Neuron (in vitro differentiated cells): Measurements from ENCODE around the gene HMCN1.

Source experiments
- H2AFZ ChIP-seq: one replicate; pipeline ENCODE4 v1.6.1; 2013; ENCODE audit warnings: low read depth, mild to moderate bottlenecking, inconsistent platforms, low read length, moderate library complexity
- H3K27me3 ChIP-seq: one replicate; pipeline ENCODE4 v1.6.1; 2013; ENCODE audit warnings: low read length; ENCODE audit not compliant: insufficient read depth
- H3K36me3 ChIP-seq: one replicate; pipeline ENCODE4 v1.6.1; 2013; ENCODE audit warnings: low read length; ENCODE audit not compliant: insufficient read depth
- H3K4me1 ChIP-seq: one replicate; pipeline ENCODE4 v1.6.1; 2013; ENCODE audit warnings: low read length; ENCODE audit not compliant: insufficient read depth
- H3K4me3 ChIP-seq: 2 replicates; pipeline ENCODE4 v1.5.1; 2013; ENCODE audit warnings: mild to moderate bottlenecking, low read length, moderate library complexity
- H3K9me3 ChIP-seq: one replicate; pipeline ENCODE4 v1.6.1; 2013; ENCODE audit warnings: low read length

The HMCN1 gene

DNA sequence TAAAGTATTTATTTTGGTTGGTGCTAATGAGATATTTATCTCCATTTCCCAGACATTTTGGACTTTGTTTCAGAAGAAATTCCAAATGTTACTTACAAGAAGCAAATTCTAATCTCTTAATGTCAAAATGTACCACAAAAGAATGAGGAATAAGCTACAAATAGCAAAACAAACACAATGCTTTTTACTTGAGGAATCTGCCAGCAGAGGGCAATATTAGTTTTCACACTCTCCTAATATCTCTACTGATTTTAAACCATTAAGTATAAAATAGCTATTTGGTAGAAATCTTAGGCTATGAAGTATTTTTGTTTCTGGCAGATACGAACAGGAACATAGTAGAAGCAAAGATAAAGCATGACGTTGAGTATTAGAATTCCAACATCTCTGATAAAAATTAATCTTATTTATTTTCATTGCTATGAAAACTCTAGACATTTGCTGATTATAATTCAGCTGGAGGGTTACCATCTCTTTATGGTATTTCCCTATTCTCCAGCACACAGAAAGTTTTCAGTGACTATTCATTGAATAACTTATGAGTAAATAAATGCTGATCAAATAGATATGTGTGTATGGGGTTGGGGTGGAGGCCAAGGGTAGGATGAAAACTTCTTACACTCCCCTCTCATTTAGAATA, 13.4 kb upstream of the HMCN1 start:
- Histone ChIP-seq H3K36me3 (no peaks in the 10 kb centered on the region), H3K4me3 (no peak overlapping the region), H3K4me1 (no peaks in the 10 kb centered on the region), H3K27me3 (no peaks in the 10 kb centered on the region), H2AFZ (no peak overlapping the region), H3K9me3 (no peaks in the 10 kb centered on the region)

DNA sequence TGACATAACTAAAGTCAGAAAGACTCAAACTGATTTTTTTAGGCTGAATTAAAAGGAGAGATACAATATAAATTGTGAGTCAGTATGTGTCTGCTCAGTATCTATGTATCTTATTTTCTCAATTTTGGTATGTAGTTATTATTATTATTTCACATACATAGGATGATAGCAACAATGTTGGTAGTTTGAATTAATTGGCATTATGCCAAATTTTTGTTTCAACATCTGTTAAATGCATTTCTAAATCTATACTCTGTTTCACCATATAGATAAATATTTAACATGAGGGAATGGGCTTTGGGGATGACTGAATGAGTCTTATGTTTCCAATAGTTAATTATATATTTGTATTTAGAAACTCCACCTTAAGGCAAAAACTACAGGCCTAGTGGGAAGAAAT, 12.6 kb upstream of the HMCN1 start:
- Histone ChIP-seq H3K36me3 (no peaks in the 10 kb centered on the region), H3K4me3 (no peak overlapping the region), H3K9me3 (no peaks in the 10 kb centered on the region), H3K27me3 (no peaks in the 10 kb centered on the region), H3K4me1 (no peaks in the 10 kb centered on the region), H2AFZ (no peak overlapping the region)

DNA sequence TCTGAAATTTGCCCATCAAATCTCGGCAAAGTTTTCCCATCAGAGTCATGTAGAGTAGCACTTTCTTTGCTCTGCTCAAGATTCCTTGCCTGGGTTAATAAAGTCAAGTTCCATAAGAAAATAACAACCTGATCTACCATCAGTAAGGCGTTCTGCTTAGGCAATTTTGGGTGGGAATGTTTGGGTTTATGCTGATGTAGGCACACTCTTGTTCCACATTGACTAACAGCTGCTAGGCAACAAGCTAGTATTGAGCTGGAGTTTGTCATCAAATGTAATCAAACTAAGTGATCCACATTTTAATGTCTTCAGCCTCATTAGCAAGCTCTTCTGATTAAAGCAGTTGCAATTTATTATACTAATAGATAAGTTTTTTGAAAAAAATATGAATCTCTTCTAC, 12.1 kb upstream of the HMCN1 start:
- H3K9me3 ChIP-seq, result no peaks in the 10 kb centered on the region
- no peaks in the 10 kb centered on the region for H3K36me3 ChIP-seq
- no peaks in the 10 kb centered on the region for H3K4me1 ChIP-seq
- H3K4me3 ChIP-seq, result no peak overlapping the region
- H3K27me3 ChIP-seq, result no peaks in the 10 kb centered on the region
- no peak overlapping the region for H2AFZ ChIP-seq

DNA sequence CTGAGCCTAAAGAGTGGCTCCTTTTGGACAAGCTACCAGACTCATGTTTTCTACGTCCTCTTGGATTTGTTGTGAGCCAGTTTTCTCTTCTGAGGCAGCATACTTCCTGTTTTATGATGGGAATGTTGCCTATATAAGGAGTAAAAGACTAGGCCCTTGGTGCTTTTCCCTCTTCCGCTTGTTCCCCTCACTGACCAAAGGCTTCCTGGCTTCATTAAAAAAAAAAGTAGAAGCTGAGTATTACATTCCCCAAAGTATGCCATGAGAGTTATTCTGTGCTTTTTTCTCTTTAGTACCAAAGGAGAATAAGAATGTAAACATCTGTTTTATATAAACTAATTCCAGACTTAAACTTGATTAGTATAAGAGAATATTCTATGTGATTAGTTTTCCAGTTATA, 6.5 kb upstream of the HMCN1 start:
- no peaks in the 10 kb centered on the region for H3K4me1 ChIP-seq
- no peaks in the 10 kb centered on the region for H3K9me3 ChIP-seq
- H3K36me3 ChIP-seq, result no peaks in the 10 kb centered on the region
- H3K27me3 ChIP-seq, result peaks cover 3% of the 10 kb centered on the region
- H2AFZ ChIP-seq, result no peak overlapping the region
- H3K4me3 ChIP-seq, result no peak overlapping the region

DNA sequence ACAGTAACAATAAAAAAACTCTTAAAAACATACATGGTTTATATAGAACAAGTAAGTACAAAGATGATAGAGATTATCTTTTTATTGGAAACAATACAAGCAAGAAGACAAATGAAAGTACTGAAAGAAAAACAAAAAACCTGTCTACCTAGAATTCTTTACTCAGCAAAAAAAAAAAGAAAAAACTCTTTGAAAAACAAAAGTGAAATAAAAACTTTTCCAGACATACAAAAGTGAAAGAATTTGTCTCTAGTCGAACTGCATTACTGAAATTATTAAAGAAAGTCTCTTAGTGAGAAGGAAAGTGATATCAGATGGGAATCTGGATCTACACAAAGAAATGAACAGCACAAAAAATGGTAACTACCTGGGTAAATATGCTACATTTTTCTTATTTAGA, 2.7 kb upstream of the HMCN1 start:
- Histone ChIP-seq H3K36me3 (no peaks in the 10 kb centered on the region), H3K4me1 (peaks cover 8% of the 10 kb centered on the region), H2AFZ (no peak overlapping the region), H3K9me3 (no peaks in the 10 kb centered on the region), H3K27me3 (peaks cover 27% of the 10 kb centered on the region), H3K4me3 (no peak overlapping the region)

DNA sequence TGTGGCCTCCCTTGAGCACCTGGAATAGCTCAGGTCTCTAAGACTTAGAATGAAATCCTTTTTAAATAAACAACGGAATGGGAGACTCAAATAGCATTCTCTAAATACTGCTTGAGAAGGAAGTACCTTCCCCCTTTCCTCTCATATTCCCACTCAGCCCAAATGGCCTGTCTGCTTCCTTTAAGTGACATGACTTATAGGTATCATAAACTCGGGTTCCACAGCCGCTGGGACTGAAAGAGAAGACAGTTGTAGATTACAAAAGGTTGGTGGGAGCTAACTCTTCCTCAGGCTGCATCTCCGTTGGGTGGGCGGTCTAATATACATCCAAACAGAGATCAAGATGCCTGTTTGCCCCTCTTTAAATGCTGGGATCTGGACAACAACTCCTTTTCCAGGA, 1.2 kb upstream of the HMCN1 start:
- no peaks in the 10 kb centered on the region for H3K36me3 ChIP-seq
- no peak overlapping the region for H3K4me3 ChIP-seq
- H3K27me3 ChIP-seq, result peaks cover 27% of the 10 kb centered on the region
- no peak overlapping the region for H2AFZ ChIP-seq
- no peaks in the 10 kb centered on the region for H3K9me3 ChIP-seq
- H3K4me1 ChIP-seq, result peaks cover 8% of the 10 kb centered on the region

DNA sequence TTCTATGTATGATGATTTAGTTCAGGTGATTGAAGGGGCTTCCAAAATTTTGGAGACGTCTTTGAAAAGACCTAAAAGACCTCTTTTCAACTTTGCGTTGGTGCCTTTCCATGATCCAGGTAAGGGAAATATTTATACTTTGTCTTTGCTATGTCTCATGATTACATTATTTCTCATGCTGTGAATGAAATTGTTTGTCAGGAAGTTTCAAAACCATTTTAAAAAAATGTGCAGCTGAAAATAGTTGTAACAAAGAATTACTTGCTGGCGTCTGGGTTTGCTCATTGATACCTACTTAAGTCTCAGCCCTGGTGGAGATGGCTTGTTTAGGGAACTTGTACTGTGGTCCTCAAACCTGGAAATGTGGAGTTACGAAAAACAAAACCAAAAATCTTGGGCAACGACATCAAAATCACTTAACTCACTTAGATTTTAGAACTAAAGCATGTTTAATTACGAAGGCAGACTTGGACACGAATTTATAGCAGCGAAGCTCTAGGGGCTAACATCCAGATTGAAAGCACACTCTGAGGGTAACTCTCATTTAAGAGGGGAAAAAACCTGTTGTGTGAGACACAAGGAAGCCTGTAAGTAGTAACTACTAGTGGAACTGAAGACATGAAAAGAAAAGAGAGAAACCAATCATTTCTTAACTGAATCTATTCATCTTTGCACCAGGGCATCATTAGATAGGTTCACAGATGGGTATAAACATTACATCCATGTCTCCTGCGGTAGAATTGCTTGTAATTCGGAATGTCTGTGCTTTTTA, 924 bp downstream of the HMCN1 start:
- H3K9me3 ChIP-seq, result no peaks in the 10 kb centered on the region
- H2AFZ ChIP-seq, result no peak overlapping the region
- peaks cover 24% of the 10 kb centered on the region for H3K27me3 ChIP-seq
- peak overlapping the region; percentile 50 for H3K4me3 ChIP-seq
- H3K4me1 ChIP-seq, result peaks cover 8% of the 10 kb centered on the region
- no peaks in the 10 kb centered on the region for H3K36me3 ChIP-seq

DNA sequence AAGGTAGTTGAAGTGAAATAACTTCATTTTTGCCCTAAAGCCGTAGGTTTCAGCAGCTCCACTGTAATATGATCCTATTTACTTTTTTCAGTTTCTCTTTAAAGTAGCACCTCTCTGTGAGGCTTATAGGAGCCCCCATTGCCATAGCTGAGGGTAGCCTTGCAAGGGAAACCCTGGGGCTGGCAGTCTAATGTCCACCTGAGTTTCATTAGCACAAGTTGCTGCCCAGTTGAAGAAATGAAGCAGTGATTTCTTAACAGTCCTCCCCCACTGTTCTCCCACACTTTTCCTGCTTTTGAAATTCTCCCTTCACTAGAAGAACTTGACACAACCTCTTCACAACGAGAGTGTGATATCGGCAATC, 1.5 kb downstream of the HMCN1 start:
- no peak overlapping the region for H2AFZ ChIP-seq
- peaks cover 8% of the 10 kb centered on the region for H3K4me1 ChIP-seq
- H3K4me3 ChIP-seq, result no peak overlapping the region
- no peaks in the 10 kb centered on the region for H3K36me3 ChIP-seq
- peaks cover 24% of the 10 kb centered on the region for H3K27me3 ChIP-seq
- H3K9me3 ChIP-seq, result no peaks in the 10 kb centered on the region

DNA sequence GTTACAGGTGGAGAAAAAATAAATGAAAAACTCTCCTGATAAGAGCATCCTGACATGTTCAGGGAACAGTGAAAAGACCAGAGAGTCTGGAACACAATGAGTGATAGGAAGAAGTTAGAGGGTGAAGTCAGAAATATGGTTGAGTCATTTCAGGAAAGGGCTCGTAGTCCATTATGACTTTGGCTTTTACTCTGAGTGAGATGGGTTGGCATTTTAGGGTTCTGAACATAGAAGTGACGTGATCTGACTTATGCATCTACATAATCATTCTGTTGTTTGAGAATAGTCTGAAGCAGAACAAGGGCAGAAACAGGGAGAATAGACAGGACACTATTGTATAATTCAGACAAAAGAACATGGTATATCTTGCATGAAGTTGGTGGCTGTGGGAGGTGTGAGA, 5.8 kb downstream of the HMCN1 start:
- H3K4me1 ChIP-seq, result no peaks in the 10 kb centered on the region
- no peaks in the 10 kb centered on the region for H3K9me3 ChIP-seq
- no peak overlapping the region for H2AFZ ChIP-seq
- H3K27me3 ChIP-seq, result peaks cover 10% of the 10 kb centered on the region
- no peaks in the 10 kb centered on the region for H3K36me3 ChIP-seq
- H3K4me3 ChIP-seq, result no peak overlapping the region

DNA sequence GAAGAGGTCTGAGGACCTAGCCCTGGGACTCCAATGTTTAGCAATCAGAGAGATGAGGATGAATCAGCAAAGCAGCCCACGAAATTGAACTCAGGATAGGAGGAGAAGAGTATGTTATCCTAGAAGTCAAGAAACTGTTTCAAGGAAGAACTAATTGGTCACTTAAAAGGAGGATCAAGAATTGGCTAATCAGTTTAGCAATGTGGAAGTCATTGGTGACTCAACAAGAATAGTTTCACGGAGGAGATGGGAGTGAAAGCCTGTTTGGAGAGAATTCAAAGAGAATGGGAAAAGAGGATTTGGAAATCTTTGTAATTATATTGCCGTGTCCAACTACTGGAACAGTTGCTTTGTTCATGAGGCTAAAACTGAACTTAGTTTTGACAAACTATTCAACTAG, 7.4 kb downstream of the HMCN1 start:
- Histone ChIP-seq H3K9me3 (no peaks in the 10 kb centered on the region), H3K36me3 (no peaks in the 10 kb centered on the region), H3K4me1 (no peaks in the 10 kb centered on the region), H3K27me3 (no peaks in the 10 kb centered on the region), H3K4me3 (no peak overlapping the region), H2AFZ (no peak overlapping the region)

DNA sequence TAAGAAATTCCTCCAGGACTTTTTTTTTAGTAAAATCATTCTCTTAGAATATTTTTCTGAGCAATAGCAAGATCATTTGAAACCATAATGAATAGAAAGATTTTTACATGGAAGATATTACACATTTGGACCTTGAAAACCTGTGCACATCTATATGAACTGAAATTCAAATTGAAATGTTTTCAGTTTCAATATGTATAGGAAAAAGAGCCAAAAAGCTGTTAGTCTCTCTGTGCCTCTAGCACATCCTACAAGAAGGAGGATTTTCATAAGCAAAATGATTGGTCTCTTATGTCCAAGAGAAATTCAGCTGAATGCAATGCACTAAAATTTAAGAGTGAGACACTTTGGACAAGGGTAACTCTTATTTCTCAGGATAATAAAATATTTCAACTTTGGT, 8.2 kb downstream of the HMCN1 start:
- H3K4me3 ChIP-seq, result no peak overlapping the region
- no peaks in the 10 kb centered on the region for H3K36me3 ChIP-seq
- H3K4me1 ChIP-seq, result no peaks in the 10 kb centered on the region
- H2AFZ ChIP-seq, result no peak overlapping the region
- no peaks in the 10 kb centered on the region for H3K27me3 ChIP-seq
- H3K9me3 ChIP-seq, result no peaks in the 10 kb centered on the region

DNA sequence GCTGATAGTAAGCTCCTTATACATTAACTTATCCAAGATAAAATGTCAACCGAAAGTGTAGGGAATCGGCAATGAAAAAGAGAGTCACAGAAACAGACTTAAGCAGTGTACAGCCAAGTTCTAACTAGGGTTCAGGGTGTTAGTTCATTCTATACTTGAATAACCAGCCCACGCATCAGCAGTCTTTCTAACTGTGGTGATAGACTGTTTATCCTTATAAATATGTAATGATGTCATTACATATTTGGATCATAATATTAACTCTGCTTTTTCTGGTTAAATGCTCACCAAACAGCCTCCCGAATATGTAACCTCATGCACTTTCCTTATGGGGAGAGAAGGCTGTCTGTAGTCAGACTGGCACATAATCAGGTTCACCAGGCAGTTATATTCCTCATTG, 11.0 kb downstream of the HMCN1 start:
- Histone ChIP-seq H3K36me3 (no peaks in the 10 kb centered on the region), H3K27me3 (no peaks in the 10 kb centered on the region), H3K9me3 (no peaks in the 10 kb centered on the region), H3K4me1 (no peaks in the 10 kb centered on the region), H3K4me3 (no peak overlapping the region), H2AFZ (no peak overlapping the region)

DNA sequence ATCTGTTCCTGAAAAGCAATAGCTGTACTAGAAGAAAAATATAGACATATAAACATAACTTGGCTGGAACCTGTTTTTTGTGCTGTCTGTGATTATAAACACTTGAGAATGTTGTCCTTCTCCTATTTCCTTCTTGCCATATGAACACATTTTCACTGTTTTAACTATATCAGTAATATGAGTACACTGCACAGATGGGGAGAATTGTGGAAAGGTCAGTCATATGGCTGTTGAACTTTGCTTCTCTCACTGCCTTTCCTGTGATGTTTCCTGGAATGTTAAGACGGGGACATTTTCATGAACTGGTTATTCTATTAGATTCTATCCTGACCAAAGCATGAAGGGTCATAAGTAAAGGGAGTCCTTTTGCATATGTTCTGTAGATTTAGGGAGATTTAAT, 24.9 kb downstream of the HMCN1 start:
- no peaks in the 10 kb centered on the region for H3K9me3 ChIP-seq
- no peak overlapping the region for H3K4me3 ChIP-seq
- H3K27me3 ChIP-seq, result no peaks in the 10 kb centered on the region
- no peaks in the 10 kb centered on the region for H3K4me1 ChIP-seq
- H3K36me3 ChIP-seq, result no peaks in the 10 kb centered on the region
- H2AFZ ChIP-seq, result no peak overlapping the region

DNA sequence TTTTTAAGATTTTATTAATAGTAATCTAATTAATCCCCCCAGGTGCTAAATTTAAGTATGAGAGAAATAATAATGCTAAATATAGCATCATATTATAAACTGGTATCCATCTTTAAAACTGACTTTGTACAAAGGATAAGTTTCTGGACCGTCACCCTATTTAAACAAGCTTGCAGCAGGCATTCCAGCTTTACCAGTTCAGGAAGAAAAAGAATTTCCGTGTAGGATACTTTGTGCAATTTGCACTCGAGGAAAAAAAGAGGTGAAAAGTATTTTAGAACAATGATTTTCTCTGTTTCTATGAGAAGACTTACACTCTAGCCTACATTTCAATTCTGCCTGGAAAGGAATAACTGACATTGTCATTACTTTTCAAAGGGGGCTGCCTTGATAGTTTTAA, 27.6 kb downstream of the HMCN1 start:
- Histone ChIP-seq H3K36me3 (no peaks in the 10 kb centered on the region), H3K9me3 (no peaks in the 10 kb centered on the region), H2AFZ (no peak overlapping the region), H3K27me3 (no peaks in the 10 kb centered on the region), H3K4me3 (no peak overlapping the region), H3K4me1 (no peaks in the 10 kb centered on the region)
